ENCODE results near the gene CPSF7.

CPSF7 gene

GRCh38 chr11:61357233-61357893 lies 72.4 kb downstream of the CPSF7 start:
- DNase-seq (ENCODE audit: low read depth in 1 of 2, low spot score in 1 of 2), result no peak

- DNase-seq (ENCODE audit: low read depth in 1 of 2, low spot score in 1 of 2), result no peak
Measured at GRCh38 chr11:61356706-61357105, 73.1 kb downstream of the CPSF7 start.

GRCh38 chr11:61354208-61354607 lies 75.6 kb downstream of the CPSF7 start:
- DNase-seq (ENCODE audit: low read depth in 1 of 2, low spot score in 1 of 2), result no peak

- DNase-seq (ENCODE audit: low read depth in 1 of 2, low spot score in 1 of 2), result no peak
Measured at GRCh38 chr11:61353131-61354067, 76.4 kb downstream of the CPSF7 start.
